ENCODE measurements around the gene COL6A1. TPM values are rescaled to one million over a fixed set of nuclear protein-coding genes. Genes with fewer than 3 reads are reported as not detected.

COL6A1 gene
- total RNA-seq, 2 experiments from 2014 or later: 8.0 to 8.5 TPM

- no peaks in the 10 kb centered on the region for H3K4me1 Mint-ChIP-seq (ENCODE audit: low read depth)
- peak in 1 of 14 experiments; percentile 5 for DNase-seq
Measured at GRCh38 chr21:45983981-45984551, 2.5 kb downstream of the COL6A1 start.

GRCh38 chr21:45984584-45985095 is 3.1 kb downstream of the COL6A1 start:
- intact Hi-C loops (cut with DNase I, micrococcal nuclease): loop anchor here in 1 of 2 experiments (5.0 to 10.0 kb wide), 4 partner anchors 97 to 430 kb away; partner anchors contain the start of gene PCBP3
- TF ChIP-seq CTCF (IDR thresholded peaks at IDR 0.05): no peak
- Mint-ChIP-seq H3K9me3 (no peaks in the 10 kb centered on the region), H3K4me1 (ENCODE audit: low read depth) (no peaks in the 10 kb centered on the region), H3K4me3 (peak overlapping the region; percentile 67), H3K27me3 (no peaks in the 10 kb centered on the region), H3K36me3 (ENCODE audit: low read depth) (no peaks in the 10 kb centered on the region), H3K27ac (no peak overlapping the region)
- Histone ChIP-seq H3K4me3 (ENCODE audit: low read length) (no peak overlapping the region), H3K4me1 (ENCODE audit: insufficient read depth, low read length) (peaks cover 24% of the 10 kb centered on the region), H3K36me3 (ENCODE audit: insufficient read depth, low read length) (no peaks in the 10 kb centered on the region), H3K27me3 (ENCODE audit: control insufficient read depth in 1 of 2, insufficient read depth in 2 of 2, low read length in 2 of 2) (peaks cover 2 to 4% of the 10 kb centered on the region in 2 experiments), H3K27ac (ENCODE audit: low read depth in 1 of 2, low read length in 2 of 2) (no peak overlapping the region), H3K9me3 (ENCODE audit: control insufficient read depth in 1 of 2, insufficient read depth in 1 of 2, low read length in 2 of 2) (peaks cover 0 to 8% of the 10 kb centered on the region in 2 experiments)
- DNase-seq (no peak), ATAC-seq (ENCODE audit: poor library complexity) (no peak)
- CTCF ChIA-PET: no interaction called here
- POLR2A ChIA-PET: no interaction called here

More at GRCh38 chr21:45983981-45984551, 2.5 kb downstream of the COL6A1 start:
- ChIA-PET POLR2A (no interaction called here), CTCF (interaction anchor here (1.2 kb wide), 1 partner anchor 11 kb away, joined by 5 read pairs; no protein-coding TSS in a partner anchor)
- no peaks in the 10 kb centered on the region for H3K36me3 ChIP-seq (ENCODE audit: insufficient read depth, low read length)
- ATAC-seq (ENCODE audit: poor library complexity): no peak
- intact Hi-C loops (cut with DNase I, micrococcal nuclease): loop anchor here in 1 of 2 experiments (5.0 to 10.0 kb wide), 4 partner anchors 97 to 429 kb away; partner anchors contain the start of gene PCBP3
- Mint-ChIP-seq H3K9me3 (no peaks in the 10 kb centered on the region), H3K27ac (no peak overlapping the region), H3K4me3 (no peak overlapping the region), H3K27me3 (no peaks in the 10 kb centered on the region), H3K36me3 (ENCODE audit: low read depth) (no peaks in the 10 kb centered on the region)
- TF ChIP-seq CTCF (IDR thresholded peaks at IDR 0.05): no peak
- peaks cover 24% of the 10 kb centered on the region for H3K4me1 ChIP-seq (ENCODE audit: insufficient read depth, low read length)
- H3K4me3 ChIP-seq (ENCODE audit: low read length): no peak overlapping the region
- peaks cover 2 to 6% of the 10 kb centered on the region in 2 experiments for H3K27me3 ChIP-seq (ENCODE audit: control insufficient read depth in 1 of 2, insufficient read depth in 2 of 2, low read length in 2 of 2)
- no peak overlapping the region for H3K27ac ChIP-seq (ENCODE audit: low read depth in 1 of 2, low read length in 2 of 2)
- peaks cover 0 to 8% of the 10 kb centered on the region in 2 experiments for H3K9me3 ChIP-seq (ENCODE audit: control insufficient read depth in 1 of 2, insufficient read depth in 1 of 2, low read length in 2 of 2)

- no peaks in the 10 kb centered on the region for H3K27me3 Mint-ChIP-seq
- peaks cover 0 to 8% of the 10 kb centered on the region in 2 experiments for H3K9me3 ChIP-seq (ENCODE audit: control insufficient read depth in 1 of 2, insufficient read depth in 1 of 2, low read length in 2 of 2)
- DNase-seq (peak in 1 of 14 experiments; percentile 4), ATAC-seq (ENCODE audit: poor library complexity) (no peak)
- no peak for TF ChIP-seq CTCF (IDR thresholded peaks at IDR 0.05)
- no peaks in the 10 kb centered on the region for H3K36me3 Mint-ChIP-seq (ENCODE audit: low read depth)
- peaks cover 0 to 2% of the 10 kb centered on the region in 2 experiments for H3K27me3 ChIP-seq (ENCODE audit: control insufficient read depth in 1 of 2, insufficient read depth in 2 of 2, low read length in 2 of 2)
- no peak overlapping the region for H3K27ac ChIP-seq (ENCODE audit: low read depth in 1 of 2, low read length in 2 of 2)
- POLR2A ChIA-PET: no interaction called here
- H3K4me1 Mint-ChIP-seq (ENCODE audit: low read depth): no peaks in the 10 kb centered on the region
- no peak overlapping the region for H3K4me3 ChIP-seq (ENCODE audit: low read length)
- no peak overlapping the region for H3K27ac Mint-ChIP-seq
- no peaks in the 10 kb centered on the region for H3K36me3 ChIP-seq (ENCODE audit: insufficient read depth, low read length)
- CTCF ChIA-PET: no interaction called here
- no peaks in the 10 kb centered on the region for H3K9me3 Mint-ChIP-seq
- no peak overlapping the region for H3K4me3 Mint-ChIP-seq
- peaks cover 19% of the 10 kb centered on the region for H3K4me1 ChIP-seq (ENCODE audit: insufficient read depth, low read length)
- intact Hi-C loops (cut with DNase I, micrococcal nuclease): loop anchor here in 1 of 2 experiments (10.0 kb wide), 2 partner anchors 391 to 431 kb away; no protein-coding TSS in a partner anchor
Measured at GRCh38 chr21:45985471-45986315, 4.1 kb downstream of the COL6A1 start.

All from CD4-positive, alpha-beta T cell (primary cell).